GM21529 (cell line): ENCODE data around the gene QSOX1.

Source experiments
- ATAC-seq: cut with Tn5 transposase; IDR thresholded peaks from one replicate; pipeline ENCODE4 v1.9.1; 2021; ENCODE audit not compliant: unreplicated experiment

Gene QSOX1

GRCh38 chr1:180232521-180233043 is 77.9 kb downstream of the QSOX1 start:
- no peak for ATAC-seq

DNA sequence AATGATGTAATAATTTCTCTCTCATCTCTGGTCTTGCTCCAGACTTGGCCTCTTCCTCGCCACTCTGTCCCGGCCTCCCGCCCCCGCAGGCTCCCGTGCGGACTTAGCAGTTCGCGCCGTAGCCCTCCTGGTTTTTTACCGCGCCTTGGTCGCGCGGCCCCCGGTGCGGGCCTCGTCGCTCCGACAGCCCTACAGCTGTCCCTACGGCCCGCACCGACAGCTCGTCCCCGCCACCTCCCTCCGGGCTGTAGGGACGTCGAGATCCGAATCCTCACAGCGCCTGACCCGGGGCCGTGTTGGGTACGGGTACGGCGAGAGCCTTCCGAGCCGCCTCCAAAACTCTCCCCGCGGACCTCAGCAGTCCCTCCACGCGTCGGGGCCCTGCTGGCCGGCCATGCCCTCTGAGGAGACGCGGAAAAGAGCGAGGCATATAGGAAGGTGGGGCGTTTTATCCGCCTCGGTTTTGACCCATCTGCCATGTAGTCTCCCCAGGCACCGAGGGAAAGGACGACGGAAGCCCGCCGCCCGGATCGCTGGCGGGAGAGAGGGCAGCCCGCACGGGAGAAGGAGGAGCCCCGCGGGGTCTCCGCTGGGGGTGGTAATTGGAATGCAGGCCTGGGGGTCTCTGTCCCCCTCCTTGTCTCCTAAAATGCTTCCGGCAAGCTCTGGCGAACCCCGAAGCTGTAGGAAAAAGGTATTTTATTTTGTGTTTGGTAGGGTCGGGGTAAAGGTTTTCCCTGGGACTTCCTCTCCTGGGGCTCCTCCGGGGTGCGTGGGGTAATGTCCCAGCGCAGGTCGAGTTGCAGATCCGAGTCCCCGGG is 78.7 kb downstream of the QSOX1 start:
- no peak for ATAC-seq

DNA sequence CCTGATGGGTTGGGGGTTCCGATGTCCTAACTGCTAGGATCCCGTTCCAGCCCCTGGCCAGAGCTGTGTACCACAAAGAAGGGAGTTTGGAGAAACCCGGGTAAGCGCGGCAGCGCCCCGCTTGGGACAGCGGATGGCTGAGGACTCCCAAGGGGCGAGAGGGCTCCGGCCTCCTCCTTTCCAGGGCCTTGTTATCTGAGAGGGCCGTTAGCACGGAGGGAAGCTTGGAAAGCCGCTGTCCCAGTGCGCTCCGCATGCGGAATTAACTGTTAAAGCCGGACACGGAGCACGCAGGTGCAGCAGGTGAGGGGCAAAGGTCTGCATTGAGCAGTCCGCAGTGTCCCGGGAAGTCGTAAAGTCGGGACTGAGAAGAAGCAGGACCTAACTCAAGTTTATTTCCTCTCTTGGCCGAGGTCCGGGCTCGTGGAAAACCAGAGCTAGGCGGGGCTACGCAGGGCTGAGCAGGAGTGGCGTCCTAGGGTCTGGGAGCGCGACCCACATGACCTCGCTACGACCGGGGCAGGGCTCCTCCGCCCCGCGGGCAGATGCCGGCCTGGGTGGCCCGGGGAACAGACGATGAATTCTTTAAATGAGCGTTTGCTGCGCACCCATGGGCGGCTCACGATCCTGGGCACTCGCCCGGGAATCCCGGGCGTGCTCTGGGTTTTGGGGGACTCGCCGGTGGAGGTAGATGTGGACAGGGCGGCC is 79.9 kb downstream of the QSOX1 start:
- no peak for ATAC-seq

DNA sequence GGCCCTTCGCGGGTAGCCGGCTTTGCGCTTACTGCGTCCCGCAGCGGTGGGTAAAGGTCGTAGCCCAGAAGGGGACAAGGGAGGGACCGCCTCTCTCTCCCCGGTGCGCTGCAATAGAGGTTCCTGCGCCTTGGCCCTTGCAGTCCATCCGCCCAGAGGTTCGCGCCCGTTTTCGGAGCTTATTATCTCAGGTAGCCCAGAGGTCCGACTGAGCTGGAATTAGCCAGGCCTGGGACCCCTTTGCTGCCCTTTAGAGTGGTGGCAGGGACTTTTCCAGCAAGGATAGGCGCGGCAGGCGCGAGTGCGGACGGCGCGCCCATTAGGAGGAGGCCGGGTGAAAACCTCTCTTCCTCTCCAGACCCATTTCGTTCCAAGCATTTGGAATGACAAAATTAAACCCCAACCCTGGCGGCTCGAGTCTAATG is 80.4 kb downstream of the QSOX1 start:
- no peak for ATAC-seq

GRCh38 chr1:180235502-180236239 is 81.0 kb downstream of the QSOX1 start:
- ATAC-seq, result no peak

DNA sequence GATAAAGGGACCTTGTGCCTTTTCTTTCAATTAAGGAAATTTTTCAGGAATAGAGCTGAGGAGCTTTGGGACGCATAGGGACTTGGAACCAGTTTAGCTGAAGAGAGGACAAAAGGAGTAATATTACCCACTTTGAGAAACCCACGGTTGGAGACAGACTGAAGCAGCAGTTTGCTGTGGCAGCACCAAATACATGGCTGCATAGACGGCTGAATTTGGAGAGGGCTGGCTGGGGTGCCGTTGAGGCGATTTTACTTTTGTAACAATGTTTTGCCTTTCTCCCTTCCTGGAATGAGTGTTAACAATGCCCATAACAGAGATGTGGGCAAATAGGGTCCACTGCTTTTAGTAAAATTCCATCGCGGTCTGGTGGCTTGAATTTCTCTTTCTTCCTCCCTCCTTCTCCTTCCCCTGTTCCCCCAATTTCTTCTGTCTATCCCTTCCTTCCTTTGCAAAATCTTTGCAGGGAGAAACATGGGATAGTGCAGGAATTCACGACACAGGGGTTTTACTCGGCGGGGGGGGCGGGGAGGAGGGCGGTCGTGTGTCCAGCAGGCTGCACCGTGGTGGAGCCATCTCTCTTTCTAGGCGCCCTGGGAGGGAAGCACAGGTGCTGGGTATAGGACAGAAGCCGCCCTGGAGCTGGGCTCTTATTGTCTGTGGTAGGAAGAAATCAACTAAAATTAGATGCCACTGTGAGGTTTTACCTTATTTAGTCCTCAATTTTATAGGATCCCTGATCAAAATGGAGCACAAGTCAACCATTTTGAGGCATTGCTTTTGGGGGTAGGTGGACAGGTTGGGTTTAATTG is 82.2 kb downstream of the QSOX1 start:
- ATAC-seq, result no peak

DNA sequence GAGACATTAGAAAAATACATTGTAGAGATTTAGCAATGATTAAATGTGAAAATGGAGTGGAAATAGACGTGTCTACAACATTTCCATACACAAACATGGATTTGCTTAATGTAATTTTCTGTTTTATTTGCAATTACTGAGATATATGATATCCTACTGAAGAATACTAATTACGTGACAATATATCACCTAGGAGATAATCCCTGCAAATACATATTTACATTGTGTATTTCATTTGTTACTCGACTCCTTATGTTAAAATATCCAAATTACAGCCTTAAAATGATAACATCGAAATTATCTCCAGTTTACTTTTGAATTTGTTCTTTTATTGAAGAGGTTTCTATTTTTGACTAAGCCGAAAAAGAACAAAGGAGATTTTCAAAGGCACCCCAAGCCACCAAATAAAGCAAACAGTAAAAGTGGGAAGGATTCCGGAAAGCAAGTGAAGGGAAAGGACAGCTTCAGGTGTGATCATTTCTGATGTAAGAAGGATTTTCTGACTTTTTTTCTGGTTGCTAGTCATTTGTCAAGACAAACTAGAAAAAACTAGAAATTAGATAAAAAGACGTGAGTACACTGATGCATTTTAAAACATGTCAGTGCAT is 83.3 kb downstream of the QSOX1 start:
- ATAC-seq, result no peak

GRCh38 chr1:180238675-180239074 is 84.0 kb downstream of the QSOX1 start:
- no peak for ATAC-seq

DNA sequence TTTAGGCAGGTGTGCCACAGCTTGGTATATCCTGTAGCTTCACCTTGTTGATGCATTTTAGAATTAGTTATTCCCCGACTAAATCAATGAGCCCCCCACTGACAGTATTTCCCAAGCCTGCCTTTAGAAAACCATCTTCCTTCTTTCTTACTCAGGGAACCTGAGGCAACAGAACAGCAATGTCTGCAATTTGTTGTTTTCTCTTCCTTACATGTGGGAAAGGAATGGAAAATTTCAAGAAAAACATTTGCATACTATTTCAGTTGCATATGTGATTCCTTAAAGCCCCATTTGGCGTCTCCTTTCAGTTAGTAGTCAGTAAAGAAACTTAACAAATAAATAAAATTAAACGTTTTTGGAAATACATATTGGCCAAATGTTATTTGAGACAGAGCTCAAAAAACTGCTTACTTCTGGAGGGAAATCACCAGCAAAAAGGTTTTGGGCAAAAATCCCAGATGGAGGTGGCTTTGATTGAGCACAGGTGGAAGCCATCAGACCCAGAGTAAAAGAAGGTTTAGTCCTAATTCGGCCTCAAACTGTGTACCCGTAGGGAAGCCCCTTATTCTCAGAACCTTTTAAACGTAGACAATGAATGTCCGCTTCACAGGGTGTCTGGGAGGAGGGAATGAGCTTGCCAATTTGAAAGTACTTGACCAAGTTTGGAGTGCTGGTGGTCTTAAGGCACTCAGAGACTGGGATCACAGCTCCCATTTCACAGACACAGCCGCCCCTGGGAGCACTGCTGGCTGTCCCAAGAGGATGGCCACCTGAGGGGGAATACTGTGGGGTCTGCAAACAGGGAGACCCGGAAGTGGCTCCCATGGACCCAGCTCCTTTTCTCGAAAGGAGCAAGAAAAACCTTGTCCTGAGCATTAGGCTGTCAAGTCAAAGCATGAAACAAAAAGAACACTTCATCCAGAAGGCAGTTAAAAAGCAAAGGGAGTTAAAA is 84.8 kb downstream of the QSOX1 start:
- ATAC-seq, result no peak

GRCh38 chr1:180241716-180242544 is 87.3 kb downstream of the QSOX1 start:
- ATAC-seq, result no peak

GRCh38 chr1:180243517-180244221 is 89.0 kb downstream of the QSOX1 start:
- ATAC-seq, result no peak

DNA sequence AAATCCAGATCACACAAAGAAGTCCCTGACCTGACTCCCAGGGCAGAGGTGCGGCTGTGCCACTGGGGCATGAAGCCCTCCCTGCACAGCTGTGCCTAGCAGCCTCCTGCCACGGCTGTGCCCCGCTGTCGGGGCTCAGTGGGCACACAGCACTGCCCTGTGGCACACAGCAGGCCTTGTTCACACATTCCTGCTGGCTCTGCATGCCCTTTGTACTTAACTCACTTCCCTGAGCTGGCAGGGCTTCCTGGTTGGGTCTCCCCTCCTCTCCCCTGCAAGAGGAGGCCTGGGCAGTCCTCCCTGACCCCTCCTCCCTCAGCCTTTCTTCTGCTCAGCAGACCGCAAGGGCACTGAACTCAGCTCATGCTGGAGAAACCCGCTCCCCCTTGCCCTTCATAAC is 90.2 kb downstream of the QSOX1 start:
- no peak for ATAC-seq

DNA sequence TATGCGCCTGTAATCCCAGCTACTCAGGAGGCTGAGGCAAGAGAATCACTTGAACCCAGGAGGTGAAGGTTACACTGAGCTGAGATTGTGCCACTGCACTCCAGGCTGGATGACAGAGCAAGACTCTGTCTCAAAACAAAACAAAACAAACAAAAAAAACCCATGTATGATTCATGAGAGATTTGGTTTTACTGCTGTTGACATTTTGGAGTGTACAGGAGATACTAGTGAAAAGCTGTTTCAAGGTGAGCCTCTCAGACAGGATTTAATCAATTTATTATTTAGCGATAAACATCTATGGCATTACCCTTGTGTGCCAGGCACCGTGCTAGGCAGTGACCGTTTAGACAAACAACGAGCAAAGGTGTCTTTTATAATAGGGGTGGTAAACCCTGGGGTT is 91.9 kb downstream of the QSOX1 start:
- ATAC-seq, result no peak

DNA sequence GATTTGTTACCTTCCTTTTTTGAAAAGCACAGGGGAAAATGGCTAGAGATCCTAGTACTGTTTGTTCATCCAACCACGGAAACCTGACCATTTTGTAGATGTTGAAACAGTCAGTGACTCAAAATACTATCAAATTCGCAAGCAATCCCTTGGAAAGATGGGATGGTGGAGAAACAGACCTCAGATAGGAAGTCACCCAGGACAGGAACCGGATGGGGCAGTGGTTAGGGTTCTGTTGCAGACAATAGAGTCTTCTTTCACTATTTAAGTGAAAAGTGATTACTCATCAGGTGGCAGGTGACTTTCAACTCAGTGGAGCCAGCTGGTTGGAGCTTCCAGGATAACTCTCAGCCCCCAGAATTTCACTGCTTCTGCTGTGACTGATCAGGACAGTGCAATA is 92.4 kb downstream of the QSOX1 start:
- no peak for ATAC-seq

GRCh38 chr1:180247580-180247979 is 92.9 kb downstream of the QSOX1 start:
- no peak for ATAC-seq

GRCh38 chr1:180248176-180248575 is 93.5 kb downstream of the QSOX1 start:
- ATAC-seq, result no peak
